ENCODE results near the gene ZMAT3.

Gene ZMAT3

GRCh38 chr3:179000144-179000543, 71.5 kb downstream of the ZMAT3 start:
- Histone ChIP-seq H3K79me2 (ENCODE audit: insufficient read depth, low read depth) (no peaks in the 10 kb centered on the region), H3K9ac (no peak overlapping the region), H3K27ac (no peak overlapping the region), H2AFZ (ENCODE audit: low read depth) (no peak overlapping the region), H3K36me3 (ENCODE audit: insufficient read depth) (no peaks in the 10 kb centered on the region), H3K4me1 (ENCODE audit: low read depth, poor library complexity, severe bottlenecking) (no peaks in the 10 kb centered on the region), H4K20me1 (ENCODE audit: insufficient read depth) (no peaks in the 10 kb centered on the region), H3K4me2 (no peak overlapping the region), H3K27me3 (ENCODE audit: insufficient read depth, low read depth) (no peaks in the 10 kb centered on the region), H3K4me3 (IDR thresholded peaks at IDR 0.05; ENCODE audit: insufficient read depth, low read depth, low read length) (no peak overlapping the region)
- no peak for TF ChIP-seq CTCF (conservative IDR thresholded peaks at IDR 0.05; ENCODE audit: low read depth, low read length)

- H3K27me3 ChIP-seq (ENCODE audit: insufficient read depth, low read depth) = no peaks in the 10 kb centered on the region
- no peak overlapping the region for H3K9ac ChIP-seq
- no peak overlapping the region for H3K4me3 ChIP-seq (IDR thresholded peaks at IDR 0.05; ENCODE audit: insufficient read depth, low read depth, low read length)
- TF ChIP-seq CTCF (conservative IDR thresholded peaks at IDR 0.05; ENCODE audit: low read depth, low read length) = no peak
- H4K20me1 ChIP-seq (ENCODE audit: insufficient read depth) = no peaks in the 10 kb centered on the region
- H2AFZ ChIP-seq (ENCODE audit: low read depth) = no peak overlapping the region
- no peaks in the 10 kb centered on the region for H3K4me1 ChIP-seq (ENCODE audit: low read depth, poor library complexity, severe bottlenecking)
- H3K27ac ChIP-seq = no peak overlapping the region
- no peaks in the 10 kb centered on the region for H3K79me2 ChIP-seq (ENCODE audit: insufficient read depth, low read depth)
- no peak overlapping the region for H3K4me2 ChIP-seq
- no peaks in the 10 kb centered on the region for H3K36me3 ChIP-seq (ENCODE audit: insufficient read depth)
These were observed 75.2 kb downstream of the ZMAT3 start for GRCh38 chr3:178996399-178996798.

GRCh38 chr3:178990293-178990692, 81.3 kb downstream of the ZMAT3 start:
- no peaks in the 10 kb centered on the region for H4K20me1 ChIP-seq (ENCODE audit: insufficient read depth)
- no peaks in the 10 kb centered on the region for H3K4me1 ChIP-seq (ENCODE audit: low read depth, poor library complexity, severe bottlenecking)
- no peak overlapping the region for H3K4me2 ChIP-seq
- H2AFZ ChIP-seq (ENCODE audit: low read depth) = no peak overlapping the region
- no peak overlapping the region for H3K9ac ChIP-seq
- no peaks in the 10 kb centered on the region for H3K79me2 ChIP-seq (ENCODE audit: insufficient read depth, low read depth)
- no peaks in the 10 kb centered on the region for H3K36me3 ChIP-seq (ENCODE audit: insufficient read depth)
- no peaks in the 10 kb centered on the region for H3K27me3 ChIP-seq (ENCODE audit: insufficient read depth, low read depth)
- H3K4me3 ChIP-seq (IDR thresholded peaks at IDR 0.05; ENCODE audit: insufficient read depth, low read depth, low read length) = no peak overlapping the region
- no peak overlapping the region for H3K27ac ChIP-seq
- TF ChIP-seq CTCF (conservative IDR thresholded peaks at IDR 0.05; ENCODE audit: low read depth, low read length) = no peak

- no peak overlapping the region for H3K4me2 ChIP-seq
- no peaks in the 10 kb centered on the region for H3K27me3 ChIP-seq (ENCODE audit: insufficient read depth, low read depth)
- no peak overlapping the region for H3K4me3 ChIP-seq (IDR thresholded peaks at IDR 0.05; ENCODE audit: insufficient read depth, low read depth, low read length)
- no peak overlapping the region for H3K9ac ChIP-seq
- H2AFZ ChIP-seq (ENCODE audit: low read depth) = no peak overlapping the region
- H3K36me3 ChIP-seq (ENCODE audit: insufficient read depth) = no peaks in the 10 kb centered on the region
- no peak overlapping the region for H3K27ac ChIP-seq
- no peak for TF ChIP-seq CTCF (conservative IDR thresholded peaks at IDR 0.05; ENCODE audit: low read depth, low read length)
- H3K4me1 ChIP-seq (ENCODE audit: low read depth, poor library complexity, severe bottlenecking) = no peaks in the 10 kb centered on the region
- no peaks in the 10 kb centered on the region for H3K79me2 ChIP-seq (ENCODE audit: insufficient read depth, low read depth)
- H4K20me1 ChIP-seq (ENCODE audit: insufficient read depth) = no peaks in the 10 kb centered on the region
These were observed 81.8 kb downstream of the ZMAT3 start for GRCh38 chr3:178989821-178990220.

- Histone ChIP-seq H3K36me3 (ENCODE audit: insufficient read depth) (no peaks in the 10 kb centered on the region), H3K4me3 (IDR thresholded peaks at IDR 0.05; ENCODE audit: insufficient read depth, low read depth, low read length) (no peak overlapping the region), H4K20me1 (ENCODE audit: insufficient read depth) (no peaks in the 10 kb centered on the region), H3K79me2 (ENCODE audit: insufficient read depth, low read depth) (no peaks in the 10 kb centered on the region), H3K4me2 (no peak overlapping the region), H2AFZ (ENCODE audit: low read depth) (no peak overlapping the region), H3K27me3 (ENCODE audit: insufficient read depth, low read depth) (no peaks in the 10 kb centered on the region), H3K4me1 (ENCODE audit: low read depth, poor library complexity, severe bottlenecking) (no peaks in the 10 kb centered on the region), H3K9ac (no peak overlapping the region), H3K27ac (no peak overlapping the region)
- no peak for TF ChIP-seq CTCF (conservative IDR thresholded peaks at IDR 0.05; ENCODE audit: low read depth, low read length)
These were observed 83.9 kb downstream of the ZMAT3 start for GRCh38 chr3:178987745-178988144.
